Measurements from ENCODE around the gene ETNK2.

The ETNK2 gene

GRCh38 chr1:204176049-204176448 is 24.2 kb upstream of the ETNK2 start:
- no peak for DNase-seq

GRCh38 chr1:204174958-204175357 is 23.1 kb upstream of the ETNK2 start:
- no peak for DNase-seq

GRCh38 chr1:204172404-204173029 is 20.7 kb upstream of the ETNK2 start:
- no peak for DNase-seq

GRCh38 chr1:204171751-204172178 is 19.9 kb upstream of the ETNK2 start:
- no peak for DNase-seq

GRCh38 chr1:204170494-204171155 is 18.8 kb upstream of the ETNK2 start:
- no peak for DNase-seq

- no peak for DNase-seq
These were observed 18.0 kb upstream of the ETNK2 start for GRCh38 chr1:204169858-204170257.

GRCh38 chr1:204167730-204168129 is 15.9 kb upstream of the ETNK2 start:
- no peak for DNase-seq

- no peak for DNase-seq
These were observed 14.4 kb upstream of the ETNK2 start, which contains the start of gene REN for GRCh38 chr1:204166219-204166618. TSS of gene REN (minus strand) at chr1:204166337. CDS start at chr1:204166293, 44 bp downstream.

- DNase-seq: peak; percentile 48 to 74 (median 53)
These were observed 10.7 kb upstream of the ETNK2 start for GRCh38 chr1:204162494-204163074.

- no peak for DNase-seq
These were observed 10.0 kb upstream of the ETNK2 start for GRCh38 chr1:204161609-204162493.

GRCh38 chr1:204157962-204158361 is 6.1 kb upstream of the ETNK2 start:
- DNase-seq: no peak

GRCh38 chr1:204155881-204156280 is 4.0 kb upstream of the ETNK2 start:
- no peak for DNase-seq

- no peak for DNase-seq
These were observed 2.9 kb upstream of the ETNK2 start for GRCh38 chr1:204154568-204155255.

GRCh38 chr1:204153667-204154066 is 1.8 kb upstream of the ETNK2 start:
- DNase-seq: no peak

- DNase-seq: no peak
These were observed 633 bp upstream of the ETNK2 start for GRCh38 chr1:204152310-204153044.

GRCh38 chr1:204150702-204151551 is 917 bp downstream of the ETNK2 start:
- DNase-seq: no peak

- DNase-seq: no peak
These were observed 1.9 kb downstream of the ETNK2 start for GRCh38 chr1:204149635-204150565.

GRCh38 chr1:204149107-204149506 is 2.7 kb downstream of the ETNK2 start:
- no peak for DNase-seq

All from T-helper 2 cell (primary cell).